Transverse colon (tissue), 3 donors: Measurements from ENCODE around the gene MRPL53.

Source experiments
- POLR2A ChIP-seq: fragments of 450-650 bp; IDR thresholded peaks from one replicate; pipeline ENCODE4 v1.6.1; 2016; ENCODE audit warnings: antibody characterized with exemption, mild to moderate bottlenecking, moderate library complexity
- POLR2AphosphoS5 ChIP-seq, 3 donors: sonication (generic); formaldehyde crosslinking; IDR thresholded peaks; one replicate each; pipeline ENCODE4 v1.6.1; 2016; ENCODE audit warnings: antibody characterized with exemption in 3 of 3

- TF ChIP-seq POLR2AphosphoS5 (IDR thresholded peaks at IDR 0.05): no peak
- no peak for TF ChIP-seq POLR2A
Measured at GRCh38 chr2:74474899-74475298, 2.4 kb upstream of the MRPL53 start.
